Heart left ventricle (tissue), 16 donors: ENCODE measurements around the gene RAC3. TPM values are rescaled to one million over a fixed set of nuclear protein-coding genes. Genes with fewer than 3 reads are reported as not detected.

Experiments used
- ATAC-seq, 4 donors: fragments of 200-7000 bp; cut with Tn5 transposase; one replicate each; pipeline ENCODE4 v1.9.1; 2020 to 2022; ENCODE audit warnings: moderate library complexity in 4 of 4, mild to moderate bottlenecking in 3 of 4, moderate number of reproducible peaks in 1 of 4
- DNase-seq, 5 donors: peaks; one replicate each; pipeline ENCODE4 v3.0.0-alpha.2; 2020
- H3K27ac ChIP-seq, 12 donors: fragments of 200-600 bp; sonication (generic) in 4 of 12; one replicate each; pipeline versions ENCODE4 v1.5.0 to v1.8.0; 2016 to 2022; ENCODE audit warnings: mild to moderate bottlenecking in 2 of 12
- H3K27me3 ChIP-seq, 9 donors: fragments of 200-600 bp; sonication (generic) in 2 of 9; one replicate each; pipeline versions ENCODE4 v1.5.1 to v1.8.0; 2016 to 2022; ENCODE audit warnings: mild to moderate bottlenecking in 3 of 9
- H3K36me3 ChIP-seq, 9 donors: fragments of 200-600 bp; sonication (generic) in 2 of 9; one replicate each; pipeline versions ENCODE4 v1.5.0 to v1.8.0; 2018 to 2022; ENCODE audit warnings: mild to moderate bottlenecking in 2 of 9
- H3K4me1 ChIP-seq, 12 donors: fragments of 200-600 bp; sonication (generic) in 4 of 12; one replicate each; pipeline versions ENCODE4 v1.5.0 to v1.8.0; 2016 to 2022; ENCODE audit warnings: mild to moderate bottlenecking in 3 of 12
- H3K4me3 ChIP-seq, 12 donors: fragments of 200-600 bp; sonication (generic) in 4 of 12; one replicate each; pipeline versions ENCODE4 v1.5.0 to v1.8.0; 2017 to 2022; ENCODE audit warnings: mild to moderate bottlenecking in 9 of 12, moderate library complexity in 4 of 12
- H3K9me3 ChIP-seq, 12 donors: fragments of 200-600 bp; sonication (generic) in 4 of 12; one replicate each; pipeline versions ENCODE4 v1.5.0 to v1.8.0; 2016 to 2022; ENCODE audit warnings: mild to moderate bottlenecking in 1 of 12
- CTCF ChIP-seq, 12 donors: fragments of 200-600 bp; sonication (generic) in 4 of 12; IDR thresholded peaks; one replicate each; pipeline versions ENCODE4 v1.5.0 to v1.8.0; 2018 to 2022; ENCODE audit warnings: antibody characterized with exemption in 12 of 12, mild to moderate bottlenecking in 5 of 12
- POLR2A ChIP-seq, 2 donors: fragments of 450-650 bp; IDR thresholded peaks; one replicate each; pipeline ENCODE4 v1.6.1; 2017; ENCODE audit warnings: antibody characterized with exemption in 2 of 2, mild to moderate bottlenecking in 2 of 2, moderate library complexity in 2 of 2
- WGBS, 4 donors: extraction: QIAGEN DNeasy Blood & Tissue Kit in 2 of 4; methylation state at CpG; one replicate each; pipeline versions ENCODE4 v1.1.5 to v1.1.7; 2013 to 2018; 5-methylcytosine and 5-hydroxymethylcytosine counted together
- intact Hi-C, 10 donors: fragments of 100-400 bp; cut with DNase I; formaldehyde crosslinking; loops; one replicate each; pipeline versions ENCODE4 v1.11.1 to v1.14.2; 2022
- polyA plus RNA-seq, 2 donors: library from polyadenylated mRNA; stranded (reverse); fragments of 200-250 nt; gene quantifications; one replicate each; pipeline ENCODE4 v1.2.3, GENCODE V29; 2013
- total RNA-seq, 9 donors: library from RNA; depleted of rRNA in 2 of 9; stranded (reverse); fragments of >200 nt in 2 of 9; fragmentation: NEBNext Ultra II Directional in 3 of 9; extraction: Animal tissue kit (Norgen Biotek cat#: 25700) in 3 of 9; gene quantifications; one replicate each; pipeline versions ENCODE4 v1.1.0 to v1.2.4, GENCODE V29; 2016 to 2023
- donor health status: ischemic (EF 13 %, LVEDD 7.1; RV severe dilation, severe dysfunction).
- donor health status: healthy with polysubstance abuse.
- donor health status: DM: no; HTN: yes; CAD: no.
- donor health status: DM: no; HTN: no; CAD: no.
- donor health status: ischemic (EF 25% LVEDD 6.9; RV normal size, moderate dysfunction).
- donor health status: ischemic (EF 25% LVEDD 5.7; RV mildly dilated, moderate dysfunction).
- donor health status: healthy.
- donor health status: DM: yes; HTN: yes; CAD: no.
- donor health status: ischemic (EF 35%, LVEDD 5.7; RV mildly dilated, moderate dysfunction).
- donor health status: nonischemic (EF 11% LVEDD 7.7; RV severe dilation, severe dysfunction).
- donor health status: DM: yes; HTN: yes; CAD: no.
- donor health status: PGD.
- donor health status: ischemic (EF 29% LVEDD 5.4; RV normal size, mild dysfunction).
- donor health status: nonischemic (EF 23%, LVEDD 6.1; RV moderate dilation, normal function).

The RAC3 gene
- total and polyA plus RNA-seq, 11 donors = 0.76 to 2.6 (median 1.5) TPM

GRCh38 chr17:82055965-82056728 is 24.7 kb downstream of the RAC3 start:
- no peak for TF ChIP-seq CTCF (IDR thresholded peaks at IDR 0.05)
- no peak for TF ChIP-seq POLR2A (IDR thresholded peaks at IDR 0.05)
- WGBS, 4 donors = 88 to 91% (median 90%) methylated on average over 18 to 28 of the region's 28 CpGs
- ATAC-seq (no peak), DNase-seq (peak in 2 of 5 donors; percentile 19 to 23)
- Histone ChIP-seq H3K4me1 (peaks cover 0 to 20% (median 15%) of the 10 kb centered on the region in 12 donors), H3K36me3 (peaks cover 0 to 78% (median 68%) of the 10 kb centered on the region in 9 donors), H3K27me3 (no peaks in the 10 kb centered on the region), H3K9me3 (no peaks in the 10 kb centered on the region), H3K27ac (no peak overlapping the region), H3K4me3 (no peak overlapping the region)
- intact Hi-C loops = loop anchor here in 1 of 10 donors (5.0 kb wide), 1 partner anchor 41 kb away; the partner anchor contains the start of gene FASN

GRCh38 chr17:82056729-82057621 is 25.5 kb downstream of the RAC3 start:
- ATAC-seq (no peak), DNase-seq (peak in 2 of 5 donors; percentile 24 to 61)
- 81 to 85% (median 83%) methylated on average over 24 to 29 of the region's 29 CpGs for WGBS, 4 donors
- Histone ChIP-seq H3K4me1 (peaks cover 0 to 19% (median 15%) of the 10 kb centered on the region in 12 donors), H3K27ac (no peak overlapping the region), H3K9me3 (no peaks in the 10 kb centered on the region), H3K4me3 (no peak overlapping the region), H3K27me3 (no peaks in the 10 kb centered on the region), H3K36me3 (peaks cover 0 to 83% (median 72%) of the 10 kb centered on the region in 9 donors)
- intact Hi-C loops = loop anchor here in 1 of 10 donors (5.0 kb wide), 1 partner anchor 40 kb away; the partner anchor contains the start of gene FASN
- TF ChIP-seq CTCF (IDR thresholded peaks at IDR 0.05) = no peak
- no peak for TF ChIP-seq POLR2A (IDR thresholded peaks at IDR 0.05)

- no peaks in the 10 kb centered on the region for H3K9me3 ChIP-seq
- H3K4me3 ChIP-seq = no peak overlapping the region
- H3K4me1 ChIP-seq = peaks cover 0 to 7% (median 4%) of the 10 kb centered on the region in 12 donors
- no peaks in the 10 kb centered on the region for H3K27me3 ChIP-seq
- H3K27ac ChIP-seq = no peak overlapping the region
- peaks cover 0 to 96% (median 83%) of the 10 kb centered on the region in 9 donors for H3K36me3 ChIP-seq
- 78 to 90% (median 82%) methylated on average over 8 to 17 of the region's 17 CpGs for WGBS, 4 donors
- intact Hi-C loops = loop anchor here in 1 of 10 donors (5.0 kb wide), 1 partner anchor 39 kb away; the partner anchor contains the start of gene FASN
- no peak for ATAC-seq
- TF ChIP-seq CTCF (IDR thresholded peaks at IDR 0.05) = no peak
- TF ChIP-seq POLR2A (IDR thresholded peaks at IDR 0.05) = no peak
- DNase-seq = peak in 1 of 5 donors; percentile 53
Observed at GRCh38 chr17:82058230-82058854, 26.9 kb downstream of the RAC3 start.
